Endothelial cell of umbilical vein (primary cell): ENCODE results near the gene ZNF808. TPM values are rescaled to one million over a fixed set of nuclear protein-coding genes. Genes with fewer than 3 reads are reported as not detected.

ENCODE experiments used
- BruUV-seq: library from RNA; stranded (reverse); fragments of 400-500 nt; replicated peaks from 2 replicates; lab custom pipeline; 2021; lab: Mats Ljungman, UMichigan
- CTCF ChIA-PET: fragments of 300-600, 350-600 bp; sonication (Branson Sonifier 250); formaldehyde crosslinking; loops from one replicate; lab custom pipeline; 2021; ENCODE audit warnings: antibody characterized with exemption, inconsistent platforms; lab: Charles Lee
- POLR2A ChIA-PET: fragments of 300-600, 350-600 bp; sonication (Branson Sonifier 250); formaldehyde crosslinking; loops from one replicate; lab custom pipeline; 2021; ENCODE audit warnings: antibody characterized with exemption, inconsistent platforms; lab: Charles Lee
- DNase-seq: peaks from one replicate; pipeline ENCODE4 v3.0.0-alpha.2; 2011; ENCODE audit warnings: low read depth, low spot score
- FAIRE-seq: peaks from 2 replicates; lab custom pipeline; 2011; peaks lifted over from hg19 to GRCh38; lab: Jason Lieb, UNC
- H2AFZ ChIP-seq: 2 replicates; pipeline ENCODE4 v1.6.0; 2012; ENCODE audit warnings: low read depth, low read length, control low read depth, inconsistent platforms
- H3K27ac ChIP-seq: 2 replicates; pipeline ENCODE4 v1.5.1; 2011; ENCODE audit warnings: low read depth, mild to moderate bottlenecking, control low read depth, low read length, moderate library complexity; ENCODE audit not compliant: insufficient read depth
- H3K27me3 ChIP-seq, 2 experiments: 2 replicates each; pipeline versions ENCODE4 v1.6.0 to v1.6.1; 2011; ENCODE audit warnings: low read length in 2 of 2, mixed read lengths in 1 of 2; ENCODE audit not compliant: control insufficient read depth in 2 of 2, insufficient read depth in 2 of 2
- H3K36me3 ChIP-seq, 2 experiments: 2 replicates in 1 of 2; 3 replicates in 1 of 2; pipeline ENCODE4 v1.5.1; 2011; ENCODE audit warnings: low read length in 2 of 2, mild to moderate bottlenecking in 1 of 2, moderate library complexity in 1 of 2; ENCODE audit not compliant: control insufficient read depth in 2 of 2, insufficient read depth in 2 of 2; ENCODE audit errors: extremely low read depth in 1 of 2
- H3K4me1 ChIP-seq: 3 replicates; pipeline ENCODE4 v1.5.1; 2011; ENCODE audit warnings: mild to moderate bottlenecking, low read length; ENCODE audit not compliant: control insufficient read depth, insufficient read depth; ENCODE audit errors: extremely low read depth
- H3K4me2 ChIP-seq: 2 replicates; pipeline ENCODE4 v1.6.1; 2011; ENCODE audit warnings: low read length, control low read depth, mixed read lengths; ENCODE audit not compliant: insufficient read depth
- H3K4me3 ChIP-seq, 3 experiments: fragments of 200-600 bp in 1 of 3; sonication (generic), shearing (Covaris generic) in 1 of 3; replicated peaks in 1 of 3; 2 replicates each; pipeline ENCODE4 v1.5.1; 2011 to 2016; ENCODE audit warnings: control low read depth in 3 of 3, low read length in 3 of 3, mild to moderate bottlenecking in 2 of 3, inconsistent platforms in 1 of 3, low read depth in 1 of 3, moderate library complexity in 1 of 3; ENCODE audit not compliant: insufficient read depth in 1 of 3
- H3K79me2 ChIP-seq: 2 replicates; pipeline ENCODE4 v1.6.0; 2012; ENCODE audit warnings: low read length, inconsistent platforms; ENCODE audit not compliant: control insufficient read depth, insufficient read depth
- H3K9ac ChIP-seq: replicated peaks from 2 replicates; pipeline ENCODE3; 2011; ENCODE audit warnings: low read length, control low read depth; ENCODE audit not compliant: insufficient read depth; ENCODE audit errors: extremely low read depth
- H3K9me1 ChIP-seq: replicated peaks from 3 replicates; pipeline ENCODE4 v1.6.0; 2011; ENCODE audit warnings: mild to moderate bottlenecking, low read length; ENCODE audit not compliant: control insufficient read depth, insufficient read depth; ENCODE audit errors: extremely low read depth
- H3K9me3 ChIP-seq: replicated peaks from 2 replicates; pipeline ENCODE4 v1.5.1; 2012; ENCODE audit warnings: low read length, inconsistent platforms; ENCODE audit not compliant: control insufficient read depth, insufficient read depth
- H4K20me1 ChIP-seq: replicated peaks from 2 replicates; pipeline ENCODE3; 2011; ENCODE audit warnings: mild to moderate bottlenecking, low read length; ENCODE audit not compliant: control insufficient read depth, insufficient read depth; ENCODE audit errors: extremely low read depth
- FOS ChIP-seq: IDR thresholded peaks from 2 replicates; pipeline ENCODE4 v1.6.1; 2011; ENCODE audit warnings: mild to moderate bottlenecking, low read length, moderate library complexity, borderline replicate concordance; ENCODE audit not compliant: insufficient read depth
- GATA2 ChIP-seq: IDR thresholded peaks from 2 replicates; pipeline ENCODE4 v1.7.0; 2011; ENCODE audit warnings: low read depth, mild to moderate bottlenecking, moderate library complexity, mixed read lengths, low read length; ENCODE audit not compliant: insufficient read length, insufficient read depth
- JUN ChIP-seq: IDR thresholded peaks from 2 replicates; pipeline ENCODE4 v1.6.1; 2011; ENCODE audit warnings: borderline replicate concordance, low read depth; ENCODE audit not compliant: insufficient read length, insufficient read depth
- POLR2AphosphoS5 ChIP-seq: IDR thresholded peaks from 2 replicates; pipeline ENCODE4 v1.6.1; 2012; ENCODE audit warnings: low read depth, mild to moderate bottlenecking, control low read depth, low read length, moderate library complexity; ENCODE audit not compliant: insufficient read depth
- dilution Hi-C: fragments of 300-500 bp; cut with MboI; formaldehyde crosslinking; loops from one replicate; pipeline ENCODE4 v1.15.0; 2019; ENCODE audit warnings: low sequenced_read_pairs; ENCODE audit not compliant: extremely low pct_ligation_motif_present
- intact Hi-C: fragments of 100-400 bp; cut with micrococcal nuclease; formaldehyde crosslinking; loops from one replicate; pipeline ENCODE4 v1.10.0; 2022
- polyA plus RNA-seq, 4 experiments: library from polyadenylated mRNA; depleted of rRNA in 3 of 4; stranded (reverse) in 3 of 4; unstranded in 1 of 4; fragments of >200 nt; gene quantifications; 2 replicates each; pipeline versions ENCODE4 v1.2.1 to v1.2.3, GENCODE V29; 2011 to 2012; ENCODE audit warnings: missing spikeins in 1 of 4
- small RNA-seq: library from RNA; depleted of rRNA; stranded (forward); fragments of <200 nt; gene quantifications from one replicate; pipeline ENCODE3, GENCODE V24; 2012; ENCODE audit warnings: low replicate concordance, low read depth; ENCODE audit not compliant: insufficient read depth, insufficient read length
- total RNA-seq: library from RNA; stranded (reverse); gene quantifications from 2 replicates; pipeline ENCODE4 v1.2.3, GENCODE V29; 2021
- TF ChIP-seq, protein P1 (sequence below), 2 donors: IDR thresholded peaks; 1 replicate in 1 of 2; 2 replicates in 1 of 2; pipeline ENCODE4 v1.5.1; 2011; ENCODE audit warnings: low read length in 2 of 2, mild to moderate bottlenecking in 2 of 2, moderate library complexity in 2 of 2, control low read depth in 1 of 2, inconsistent platforms in 1 of 2, low read depth in 1 of 2; ENCODE audit not compliant: insufficient read depth in 1 of 2; ENCODE audit errors: extremely low read depth in 1 of 2

The ZNF808 gene
- total and polyA plus RNA-seq, 2 donors (not counting 3 experiments of a cell fraction or from before 2014, with no cell fraction given) = 1.9 to 15.2 TPM

GRCh38 chr19:52603558-52604207 lies 76.2 kb downstream of the ZNF808 start:
- dilution Hi-C loops (no loop called here), intact Hi-C loops (loop anchor here (5.0 kb wide), 1 partner anchor 89 kb away; no protein-coding TSS in a partner anchor)
- Histone ChIP-seq H3K4me2 (no peak overlapping the region), H3K27ac (no peak overlapping the region), H3K79me2 (no peaks in the 10 kb centered on the region), H3K4me3 (no peak overlapping the region), H3K9ac (no peak overlapping the region), H3K36me3 (no peaks in the 10 kb centered on the region), H2AFZ (no peak overlapping the region), H4K20me1 (no peaks in the 10 kb centered on the region), H3K4me1 (no peaks in the 10 kb centered on the region), H3K9me1 (no peaks in the 10 kb centered on the region), H3K9me3 (no peaks in the 10 kb centered on the region), H3K27me3 (no peaks in the 10 kb centered on the region)
- BruUV-seq = no TSS peak
- DNase-seq (no peak), FAIRE-seq (peak; percentile 63)
- TF ChIP-seq FOS (no peak), GATA2 (no peak), JUN (no peak), POLR2AphosphoS5 (no peak)
- TF ChIP-seq, protein P1, sequence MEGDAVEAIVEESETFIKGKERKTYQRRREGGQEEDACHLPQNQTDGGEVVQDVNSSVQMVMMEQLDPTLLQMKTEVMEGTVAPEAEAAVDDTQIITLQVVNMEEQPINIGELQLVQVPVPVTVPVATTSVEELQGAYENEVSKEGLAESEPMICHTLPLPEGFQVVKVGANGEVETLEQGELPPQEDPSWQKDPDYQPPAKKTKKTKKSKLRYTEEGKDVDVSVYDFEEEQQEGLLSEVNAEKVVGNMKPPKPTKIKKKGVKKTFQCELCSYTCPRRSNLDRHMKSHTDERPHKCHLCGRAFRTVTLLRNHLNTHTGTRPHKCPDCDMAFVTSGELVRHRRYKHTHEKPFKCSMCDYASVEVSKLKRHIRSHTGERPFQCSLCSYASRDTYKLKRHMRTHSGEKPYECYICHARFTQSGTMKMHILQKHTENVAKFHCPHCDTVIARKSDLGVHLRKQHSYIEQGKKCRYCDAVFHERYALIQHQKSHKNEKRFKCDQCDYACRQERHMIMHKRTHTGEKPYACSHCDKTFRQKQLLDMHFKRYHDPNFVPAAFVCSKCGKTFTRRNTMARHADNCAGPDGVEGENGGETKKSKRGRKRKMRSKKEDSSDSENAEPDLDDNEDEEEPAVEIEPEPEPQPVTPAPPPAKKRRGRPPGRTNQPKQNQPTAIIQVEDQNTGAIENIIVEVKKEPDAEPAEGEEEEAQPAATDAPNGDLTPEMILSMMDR (IDR thresholded peaks at IDR 0.05; ENCODE audit: extremely low read depth in 1 of 2, insufficient read depth in 1 of 2, low read depth in 1 of 2, low read length in 2 of 2) = no peak
- POLR2A ChIA-PET = no interaction called here
- CTCF ChIA-PET = no interaction called here

Small RNAs within 50 kb of the gene (small RNA-seq; reads per million reads assigned to genes)
- not detected for gene RPL39P34

Other genes with a start within 250 kb of the ZNF808 start
- gene ZNF480, start 230.5 kb upstream of the ZNF808 start, total RNA-seq = 9.2 and 10.0 TPM in 2 replicates
- gene ZNF480, start 230.5 kb upstream of the ZNF808 start, polyA plus RNA-seq = 2.0 and 3.6 TPM in 2 replicates
- 0.97 and 1.1 TPM in 2 replicates for gene ZNF610, start 191.4 kb upstream of the ZNF808 start, total RNA-seq
- 1.3 and 1.7 TPM in 2 replicates for gene ZNF610, start 191.4 kb upstream of the ZNF808 start, polyA plus RNA-seq
- gene ZNF880, start 157.7 kb upstream of the ZNF808 start, total RNA-seq = 7.9 and 11.0 TPM in 2 replicates
- gene ZNF880, start 157.7 kb upstream of the ZNF808 start, polyA plus RNA-seq = 8.3 and 10.7 TPM in 2 replicates
- 11.3 and 16.1 TPM in 2 replicates for gene ZNF528, start 129.8 kb upstream of the ZNF808 start, total RNA-seq
- gene ZNF528, start 129.8 kb upstream of the ZNF808 start, polyA plus RNA-seq = 5.3 and 6.2 TPM in 2 replicates
- gene ZNF534, start 98.5 kb upstream of the ZNF808 start, total RNA-seq = not detected in 2 replicates
- not detected in 2 replicates for gene ZNF534, start 98.5 kb upstream of the ZNF808 start, polyA plus RNA-seq
- gene ZNF578, start 74.1 kb upstream of the ZNF808 start, total RNA-seq = 0.85 and 1.00 TPM in 2 replicates
- 0.40 and 0.46 TPM in 2 replicates for gene ZNF578, start 74.1 kb upstream of the ZNF808 start, polyA plus RNA-seq
- 12.1 and 12.3 TPM in 2 replicates for gene ZNF701, start 42.6 kb downstream of the ZNF808 start, total RNA-seq
- gene ZNF701, start 42.6 kb downstream of the ZNF808 start, polyA plus RNA-seq = 4.4 and 4.7 TPM in 2 replicates
- 39.3 and 41.4 TPM in 2 replicates for gene ZNF83, start 110.7 kb downstream of the ZNF808 start, total RNA-seq
- 29.6 and 32.3 TPM in 2 replicates for gene ZNF83, start 110.7 kb downstream of the ZNF808 start, polyA plus RNA-seq
- 20.0 and 24.2 TPM in 2 replicates for gene ZNF611, start 207.4 kb downstream of the ZNF808 start, total RNA-seq
- gene ZNF611, start 207.4 kb downstream of the ZNF808 start, polyA plus RNA-seq = 2.5 and 3.1 TPM in 2 replicates